GM19468 (cell line): Measurements from ENCODE around the gene INSL3.
"Not testable (repeated sequence)": the region's sequence is repeated elsewhere in the genome, so short reads cannot be mapped to it uniquely, and the experiment has no call there.

Source experiments
- ATAC-seq: cut with Tn5 transposase; IDR thresholded peaks from one replicate; pipeline ENCODE4 v1.9.1; 2021; ENCODE audit warnings: mild to moderate bottlenecking, moderate library complexity, moderate number of reproducible peaks; ENCODE audit not compliant: unreplicated experiment; ENCODE audit errors: extremely low read depth

The INSL3 gene

DNA sequence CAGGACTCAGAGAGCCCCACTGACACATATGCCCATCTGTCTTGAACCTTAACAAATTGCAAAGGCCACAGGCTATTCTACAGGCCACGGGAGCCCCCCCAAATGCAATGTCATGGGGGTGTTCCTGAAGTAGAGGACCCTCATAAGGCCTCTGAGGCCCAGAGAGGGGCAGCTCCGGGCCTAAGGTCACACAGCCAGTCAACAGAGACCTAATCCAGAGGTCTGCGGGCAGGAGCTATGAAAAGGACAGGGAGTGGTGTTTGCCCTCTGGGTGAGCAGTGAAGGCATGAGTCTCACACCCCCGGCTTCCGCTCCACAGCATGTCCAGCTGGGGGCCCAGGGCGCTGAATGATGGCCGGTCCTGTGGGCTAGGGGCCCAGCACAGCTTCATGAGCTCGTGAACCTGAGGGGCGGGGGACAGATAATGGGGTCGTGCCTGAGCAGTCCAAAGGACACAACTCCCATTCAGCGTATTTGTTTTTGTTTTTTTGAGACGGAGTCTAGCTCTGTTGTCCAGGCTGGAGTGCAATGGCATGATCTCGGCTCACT, 5.3 kb upstream of the INSL3 start:
- no peak for ATAC-seq

DNA sequence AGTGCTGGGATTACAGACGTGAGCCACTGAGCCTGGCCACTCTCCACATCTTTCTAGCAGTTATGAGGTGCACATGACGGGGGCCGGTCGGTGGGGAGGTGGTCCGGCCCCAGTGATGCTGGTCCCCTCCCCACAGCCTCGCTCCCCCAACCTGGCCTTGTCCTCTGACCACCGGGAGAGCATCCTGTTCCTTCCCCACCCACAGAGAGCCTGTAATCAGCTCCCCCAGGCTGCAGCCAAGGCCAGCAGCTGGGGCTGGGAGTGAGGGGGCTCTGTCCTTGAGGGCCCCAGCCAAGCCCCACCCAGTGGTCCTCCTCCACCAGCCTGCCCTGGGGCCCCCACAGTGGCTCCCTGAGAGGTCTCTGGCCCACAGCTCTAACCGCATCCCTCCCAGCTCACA, 3.0 kb upstream of the INSL3 start:
- no peak for ATAC-seq

DNA sequence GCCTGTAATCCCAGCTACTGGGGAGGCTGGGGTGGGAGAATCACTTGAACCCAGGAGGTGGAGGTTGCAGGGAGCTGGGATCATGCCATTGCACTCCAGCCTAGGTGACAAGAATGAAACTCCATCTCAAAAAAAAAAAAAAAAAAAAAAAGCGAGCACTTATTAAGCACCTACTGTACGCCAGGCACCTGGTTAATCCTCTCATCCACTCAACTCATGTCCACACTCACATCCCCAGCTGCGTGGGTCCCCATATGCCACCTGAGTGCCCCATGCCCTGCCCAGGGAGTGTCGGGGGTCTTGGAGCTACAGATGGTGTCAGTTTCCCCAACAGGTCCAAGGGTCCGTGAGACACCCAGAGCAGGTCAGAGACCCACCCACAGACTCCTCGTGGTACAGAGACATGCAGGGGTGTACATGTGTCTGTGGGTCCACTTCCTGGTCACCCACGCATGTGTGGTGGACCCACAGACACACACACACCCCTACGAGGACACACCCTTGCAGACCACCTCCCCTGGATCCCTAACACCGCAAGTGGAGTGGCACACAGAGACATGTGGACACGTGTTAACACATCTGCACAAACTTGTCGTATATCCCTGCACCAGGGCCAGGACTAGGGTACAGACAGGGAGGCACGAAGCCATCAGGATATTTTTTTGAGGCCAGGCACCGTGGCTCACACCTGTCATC, 3.5 kb downstream of the INSL3 start:
- ATAC-seq, result no peak

DNA sequence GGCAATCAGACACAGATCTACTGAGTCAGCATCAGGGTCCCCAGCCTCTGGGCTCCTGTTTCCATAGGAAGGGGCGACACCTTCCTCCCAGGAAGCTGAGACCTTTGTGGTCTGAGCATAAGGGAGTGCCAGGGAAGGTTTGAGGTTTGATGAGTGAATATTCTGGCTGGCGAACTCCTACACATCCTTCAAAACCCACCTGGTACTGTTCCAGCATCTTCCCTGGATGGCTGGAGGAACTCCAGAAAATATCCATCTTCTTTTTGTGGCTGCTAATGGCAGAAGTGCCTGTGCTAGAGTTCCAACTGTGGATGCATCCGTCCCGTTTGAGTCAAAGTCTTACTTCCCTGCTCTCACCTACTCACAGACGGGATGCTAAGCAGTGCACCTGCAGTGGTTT, 9.2 kb downstream of the INSL3 start:
- ATAC-seq, result no peak

DNA sequence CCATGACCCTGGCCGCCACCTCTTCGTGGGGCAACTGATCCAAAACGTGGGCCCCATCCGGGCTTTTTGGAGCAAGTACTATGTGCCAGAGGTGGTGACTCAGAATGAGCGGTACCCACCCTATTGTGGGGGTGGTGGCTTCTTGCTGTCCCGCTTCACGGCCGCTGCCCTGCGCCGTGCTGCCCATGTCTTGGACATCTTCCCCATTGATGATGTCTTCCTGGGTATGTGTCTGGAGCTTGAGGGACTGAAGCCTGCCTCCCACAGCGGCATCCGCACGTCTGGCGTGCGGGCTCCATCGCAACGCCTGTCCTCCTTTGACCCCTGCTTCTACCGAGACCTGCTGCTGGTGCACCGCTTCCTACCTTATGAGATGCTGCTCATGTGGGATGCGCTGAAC, 9.6 kb downstream of the INSL3 start:
- no peak for ATAC-seq

DNA sequence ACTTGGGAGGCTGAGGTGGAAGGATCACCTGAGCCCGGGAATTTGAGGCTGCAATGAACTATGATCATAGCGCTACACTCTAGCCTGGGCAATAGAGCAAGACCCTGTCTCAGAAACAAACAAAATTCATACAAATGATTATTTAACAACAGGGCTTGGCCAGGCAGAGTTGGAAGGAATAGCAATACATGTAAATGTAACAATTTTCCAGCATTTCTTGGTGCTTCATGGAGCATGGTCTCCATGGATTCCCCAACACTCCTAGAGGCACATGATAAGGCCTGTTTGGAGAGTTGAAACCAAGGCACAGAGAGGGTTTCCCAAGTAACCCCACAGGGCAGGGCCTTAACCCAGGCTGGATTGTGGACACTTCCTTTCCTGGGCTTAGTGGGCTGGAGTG, 10.2 kb downstream of the INSL3 start:
- no peak for ATAC-seq

DNA sequence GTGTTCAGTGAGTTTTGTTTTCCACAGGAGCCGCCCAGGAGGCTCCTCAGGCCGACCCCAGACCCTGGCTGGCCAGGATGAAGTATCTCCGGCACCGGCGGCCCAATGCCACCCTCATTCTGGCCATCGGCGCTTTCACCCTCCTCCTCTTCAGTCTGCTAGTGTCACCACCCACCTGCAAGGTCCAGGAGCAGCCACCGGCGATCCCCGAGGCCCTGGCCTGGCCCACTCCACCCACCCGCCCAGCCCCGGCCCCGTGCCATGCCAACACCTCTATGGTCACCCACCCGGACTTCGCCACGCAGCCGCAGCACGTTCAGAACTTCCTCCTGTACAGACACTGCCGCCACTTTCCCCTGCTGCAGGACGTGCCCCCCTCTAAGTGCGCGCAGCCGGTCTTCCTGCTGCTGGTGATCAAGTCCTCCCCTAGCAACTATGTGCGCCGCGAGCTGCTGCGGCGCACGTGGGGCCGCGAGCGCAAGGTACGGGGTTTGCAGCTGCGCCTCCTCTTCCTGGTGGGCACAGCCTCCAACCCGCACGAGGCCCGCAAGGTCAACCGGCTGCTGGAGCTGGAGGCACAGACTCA, 13.5 kb downstream of the INSL3 start:
- ATAC-seq, result no peak

DNA sequence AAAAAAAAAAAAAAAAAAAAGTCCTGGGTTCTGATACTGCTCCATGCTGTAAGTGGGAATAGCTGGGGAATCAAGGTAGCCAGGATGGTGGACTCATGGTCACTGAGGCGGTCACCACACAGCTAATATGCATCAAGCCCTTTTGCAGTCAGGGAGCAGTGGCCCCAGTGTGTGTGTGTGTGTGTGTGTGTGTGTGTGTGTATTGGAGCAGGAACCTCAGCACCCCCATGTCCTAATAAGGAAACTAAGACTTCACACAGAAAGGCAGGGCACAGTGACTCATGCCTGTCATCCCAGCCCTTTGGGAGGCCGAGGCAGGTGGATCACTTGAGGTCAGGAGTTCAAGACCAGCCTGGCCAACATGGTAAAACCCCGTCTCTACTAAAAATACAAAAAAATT, 14.4 kb downstream of the INSL3 start:
- no peak for ATAC-seq

DNA sequence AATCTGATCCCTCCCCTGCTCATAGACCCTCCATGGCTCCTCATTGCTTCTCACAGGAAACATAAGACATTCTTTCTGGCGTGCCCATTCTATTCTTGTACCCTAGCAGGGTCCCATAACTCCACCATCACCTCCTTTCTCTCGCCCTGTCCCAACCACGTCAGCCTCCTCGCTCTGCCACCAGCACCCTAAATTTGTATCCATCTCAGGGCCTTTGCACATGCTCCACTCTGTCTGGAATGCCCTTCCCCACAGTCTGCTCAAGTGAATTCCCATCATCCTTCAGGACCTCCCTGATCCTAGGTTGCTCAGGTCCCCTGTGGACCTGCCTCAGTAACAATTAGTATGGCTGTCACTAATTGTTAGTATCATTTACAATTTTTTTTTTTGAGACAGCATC, 15.9 kb downstream of the INSL3 start:
- no peak for ATAC-seq

DNA sequence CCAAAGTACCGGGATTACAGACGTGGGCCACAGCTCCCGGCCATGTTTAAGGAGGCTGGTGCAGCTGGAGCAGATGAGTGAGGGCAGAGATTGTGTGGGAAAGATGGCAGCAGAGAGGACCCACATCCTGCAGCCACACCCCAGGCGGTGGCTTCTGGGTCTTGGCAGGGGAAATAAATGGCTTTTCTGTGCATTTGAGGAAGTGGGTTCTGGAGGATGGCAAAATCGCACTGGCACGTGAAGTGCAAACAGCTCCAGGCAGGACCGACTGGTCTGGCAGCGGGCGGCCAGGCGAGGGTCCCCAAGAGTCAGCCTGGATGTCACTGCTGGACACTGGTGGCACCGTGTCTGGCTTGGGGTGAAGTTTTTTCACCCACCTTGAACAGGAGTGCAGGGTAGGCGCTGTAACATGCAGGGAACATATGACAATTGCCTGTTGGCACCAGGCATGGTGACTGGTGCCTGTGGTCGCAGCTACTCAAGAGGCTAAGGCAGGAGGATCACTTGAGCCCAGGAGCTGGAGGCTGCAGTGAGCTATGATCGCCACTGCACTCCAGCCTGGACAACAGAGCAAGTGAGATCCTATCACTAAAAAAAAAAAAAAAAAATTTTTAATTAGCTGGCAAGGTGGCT, 17.9 kb downstream of the INSL3 start:
- no peak for ATAC-seq

DNA sequence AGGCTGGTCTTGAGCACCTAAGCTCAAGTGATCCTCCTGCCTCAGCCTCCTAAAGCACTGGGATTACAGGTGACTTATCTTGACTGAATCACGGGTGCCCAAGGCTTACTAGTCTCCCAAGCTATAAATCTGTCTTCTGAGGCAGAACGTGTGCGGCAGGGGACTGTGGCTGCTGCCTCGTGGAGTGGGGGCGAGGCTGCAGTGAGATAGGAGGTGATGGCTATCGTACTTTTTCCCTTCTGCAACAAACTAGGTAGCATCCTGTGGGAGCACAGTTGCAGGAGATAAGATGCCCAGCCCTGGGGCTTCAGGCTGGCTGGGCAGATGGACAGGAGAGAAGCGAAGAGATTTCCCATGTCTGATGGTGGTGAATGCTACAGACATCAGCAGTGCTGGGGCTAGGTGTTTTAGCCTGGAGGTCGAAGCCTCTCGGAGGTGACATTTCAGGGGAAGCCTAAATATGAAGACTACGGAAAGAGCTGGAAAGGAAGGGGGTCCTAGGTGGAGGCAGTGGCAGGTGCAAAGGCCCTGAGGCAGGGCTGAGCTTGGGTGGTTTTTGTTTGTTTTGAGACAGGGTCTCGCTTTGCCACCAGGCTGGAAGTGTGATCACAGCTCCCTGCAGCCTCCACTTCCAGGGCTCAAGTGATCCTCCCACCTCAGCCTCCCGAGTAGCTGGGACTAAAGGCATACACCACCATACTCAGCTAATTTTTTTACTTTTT, 19.0 kb downstream of the INSL3 start:
- ATAC-seq, result no peak

DNA sequence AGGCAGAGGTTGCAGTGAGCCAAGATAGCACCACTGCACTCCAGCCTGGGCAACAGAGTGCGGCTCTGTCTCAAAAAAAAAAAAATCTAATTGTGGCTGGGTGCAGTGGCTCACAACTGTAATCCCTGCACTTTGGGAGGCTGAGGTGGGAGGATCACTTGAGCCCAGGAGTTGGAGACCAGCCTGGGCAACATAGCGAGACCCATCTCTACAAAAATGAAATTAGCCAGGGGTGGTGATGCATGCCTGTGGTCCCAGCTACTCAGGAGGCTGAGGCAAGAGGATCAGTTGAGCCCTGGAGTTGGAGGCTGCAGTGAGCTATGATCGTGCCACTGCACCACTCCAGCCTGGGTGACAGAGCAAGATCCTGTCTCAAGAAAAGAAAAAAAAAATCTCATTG, 22.7 kb downstream of the INSL3 start:
- ATAC-seq, result not testable (repeated sequence)

DNA sequence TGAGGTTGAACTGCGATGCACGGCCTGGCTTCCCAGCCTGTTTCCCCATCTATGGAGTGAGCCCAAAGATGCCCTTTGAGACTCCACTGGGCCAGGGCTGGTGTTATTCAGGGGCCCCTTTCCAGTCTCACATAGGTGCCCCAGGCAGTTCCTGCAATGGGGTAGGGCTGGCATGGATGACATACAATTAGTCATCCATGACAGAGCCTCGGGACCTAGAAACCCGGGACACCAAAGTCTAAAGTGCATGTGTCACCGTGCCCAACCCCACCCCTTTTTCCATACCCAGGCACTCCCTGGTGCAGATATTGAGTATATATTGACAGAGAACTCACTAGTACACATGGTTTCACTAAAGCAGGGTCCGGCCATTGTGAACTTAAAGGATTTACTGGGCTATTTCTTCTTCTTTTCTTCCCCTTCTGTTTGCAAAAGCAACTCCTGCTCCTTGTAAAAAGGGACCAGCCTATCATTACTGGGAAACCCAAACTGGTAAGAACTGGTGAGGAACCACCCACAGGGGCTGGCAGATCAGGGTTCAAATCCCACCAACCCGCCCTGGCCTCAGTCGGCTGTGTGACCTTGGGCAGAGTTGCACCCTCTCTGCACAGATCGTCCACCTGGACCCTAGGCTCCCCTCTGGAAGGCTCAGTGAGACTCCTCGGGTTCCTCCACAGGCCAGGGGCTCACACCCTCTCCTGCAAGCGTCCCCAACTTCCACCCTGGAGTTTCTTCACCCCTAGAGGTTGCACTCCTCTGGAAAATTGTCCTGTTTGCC, 23.7 kb downstream of the INSL3 start:
- ATAC-seq, result no peak

DNA sequence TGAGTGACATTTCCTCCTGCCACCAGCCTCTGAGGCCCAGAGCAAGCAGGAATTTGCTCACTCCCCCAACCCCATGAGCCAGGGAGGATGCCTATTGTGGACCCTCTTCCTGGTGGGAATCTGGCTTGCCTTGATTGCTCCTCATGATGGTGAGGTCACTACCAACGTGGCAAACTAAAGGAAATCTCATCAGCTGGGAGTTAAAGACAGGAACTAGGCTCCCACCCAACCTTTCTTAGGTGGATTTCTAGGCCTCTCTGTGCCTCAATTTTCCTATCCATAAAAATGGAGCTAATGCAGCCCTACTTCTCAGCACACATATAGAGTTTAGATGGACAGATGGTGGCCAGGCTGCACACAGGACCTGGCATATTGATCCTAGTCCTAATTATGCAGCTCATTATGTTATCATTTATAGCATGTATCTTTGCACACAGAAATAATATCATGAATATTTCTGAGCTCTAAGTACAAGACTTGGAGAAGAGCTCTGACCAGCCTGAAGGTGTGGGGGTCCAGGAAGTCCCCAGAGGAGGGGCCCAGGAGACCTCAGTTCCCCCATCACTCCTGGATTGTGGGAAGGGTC, 24.4 kb downstream of the INSL3 start:
- ATAC-seq, result no peak

DNA sequence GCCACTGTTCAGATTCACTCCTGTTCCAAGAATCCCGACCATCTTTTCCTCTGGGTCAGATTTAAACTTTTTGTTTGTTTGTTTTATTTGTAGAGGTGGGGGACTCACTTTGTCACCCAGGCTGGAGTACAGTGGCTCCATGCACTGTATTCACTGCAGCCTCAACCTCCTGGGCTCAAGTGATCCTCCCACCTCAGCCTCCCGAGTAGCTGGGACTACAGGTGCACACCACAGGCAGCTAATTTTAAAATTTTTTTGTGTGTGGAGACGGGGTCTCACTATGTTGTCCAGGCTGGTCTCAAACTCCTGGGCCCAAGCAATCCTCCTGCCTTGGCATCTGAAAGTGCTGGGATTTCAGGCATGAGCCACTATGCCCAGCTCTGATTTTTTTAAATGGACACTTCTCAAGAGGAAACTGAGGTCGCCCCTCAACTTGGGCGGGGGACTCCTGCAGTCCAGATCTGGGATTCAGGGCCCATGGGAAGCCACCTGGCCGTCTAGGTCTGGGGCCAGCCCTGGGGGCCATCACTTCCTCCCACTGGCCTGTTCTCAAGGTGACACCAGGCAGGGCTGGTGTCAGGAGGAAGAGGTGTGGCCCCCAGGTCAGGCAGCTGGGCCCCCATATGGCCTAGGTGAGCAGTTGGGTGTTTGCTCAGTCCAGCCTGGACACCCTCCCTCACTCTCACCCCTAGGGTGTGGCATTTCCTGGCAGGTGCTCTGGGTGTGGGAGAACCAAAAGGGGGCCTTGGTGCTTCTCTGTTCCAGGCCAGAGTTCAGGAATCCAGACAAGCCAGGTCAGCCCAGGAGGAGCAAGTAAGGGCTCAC, 25.1 kb downstream of the INSL3 start:
- no peak for ATAC-seq

DNA sequence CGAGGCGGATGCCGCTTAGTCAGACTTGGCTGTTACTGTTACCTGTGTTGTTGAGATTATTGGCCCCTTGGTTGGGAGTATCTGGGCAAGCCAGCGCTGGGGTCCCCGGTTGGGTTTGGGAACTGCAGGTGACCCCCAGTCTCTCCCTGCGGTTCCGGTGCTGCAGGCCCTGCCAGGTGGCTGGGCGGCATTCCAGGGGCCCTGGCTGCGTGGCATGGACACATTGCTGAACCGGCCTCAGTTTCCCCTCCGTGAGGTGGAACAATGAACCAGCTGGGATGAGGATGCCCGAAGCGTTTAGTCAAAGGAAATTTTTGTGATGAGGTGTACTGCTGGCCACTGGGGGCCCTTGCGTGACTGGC, 25.8 kb downstream of the INSL3 start:
- ATAC-seq, result no peak

DNA sequence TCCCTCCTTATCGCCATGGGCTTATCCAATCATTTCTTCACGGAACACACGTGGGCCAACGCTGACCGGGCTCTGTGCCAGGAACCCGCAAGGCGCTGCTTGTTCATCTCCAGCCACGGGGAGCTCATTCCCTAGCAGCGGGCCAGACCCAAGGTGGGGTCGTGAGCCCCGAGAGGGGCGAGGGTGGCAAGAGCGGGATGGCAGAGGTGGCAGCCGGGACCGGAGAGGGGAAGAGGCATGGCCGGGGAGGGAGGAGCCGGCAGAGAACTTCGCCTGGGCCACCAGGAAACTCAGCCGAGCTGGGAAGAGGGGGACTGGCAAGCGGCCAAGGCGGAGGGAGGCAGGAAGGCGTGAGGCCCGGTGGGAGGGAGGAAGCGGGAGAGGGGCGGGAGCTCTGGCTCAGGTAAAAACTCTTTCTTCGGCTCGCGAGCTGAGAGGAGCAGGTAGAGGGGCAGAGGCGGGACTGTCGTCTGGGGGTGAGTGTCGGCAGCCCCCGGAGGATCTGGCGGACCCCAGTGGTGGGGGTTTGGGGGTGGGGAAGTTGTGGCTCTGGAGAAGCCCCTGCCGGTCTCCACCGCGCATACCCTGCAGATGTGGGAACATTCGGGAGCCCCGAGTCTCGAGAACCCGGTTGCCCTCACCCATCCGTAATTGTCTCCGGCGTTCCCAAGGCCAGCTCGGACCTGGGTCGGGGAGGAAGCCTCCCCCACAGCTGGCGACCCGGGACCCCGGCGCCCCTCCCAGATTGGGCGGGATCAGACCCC, 26.4 kb downstream of the INSL3 start, which contains the start of gene B3GNT3:
B3GNT3 (plus strand) TSS at position 408 of the 764 bp plus-strand sequence. CDS start 12,670 bp downstream, outside the sequence.
- no peak for ATAC-seq

DNA sequence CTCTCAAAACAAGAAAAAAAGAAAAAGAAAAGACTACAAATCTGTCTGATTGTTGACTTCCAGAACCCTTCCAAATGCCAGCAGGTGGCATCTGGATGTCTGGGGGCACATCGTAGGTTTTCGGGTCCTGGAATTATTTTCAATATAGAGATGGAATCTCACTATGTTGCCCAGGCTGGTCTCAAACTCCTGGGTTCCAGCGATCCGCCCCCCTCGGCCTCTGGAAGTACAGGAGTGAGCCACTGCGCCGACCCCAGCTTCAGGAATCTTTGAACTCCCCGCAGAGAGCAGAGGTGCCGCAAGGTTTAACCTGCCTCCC, 26.9 kb downstream of the INSL3 start:
- no peak for ATAC-seq
